OCI-M2 (cell line): ENCODE measurements around the gene MTR.

ENCODE experiments used
- DNase-seq: peaks from one replicate; lab custom pipeline; 2025; ENCODE audit not compliant: unreplicated experiment; lab: John Stamatoyannopoulos, UW

MTR gene

DNA sequence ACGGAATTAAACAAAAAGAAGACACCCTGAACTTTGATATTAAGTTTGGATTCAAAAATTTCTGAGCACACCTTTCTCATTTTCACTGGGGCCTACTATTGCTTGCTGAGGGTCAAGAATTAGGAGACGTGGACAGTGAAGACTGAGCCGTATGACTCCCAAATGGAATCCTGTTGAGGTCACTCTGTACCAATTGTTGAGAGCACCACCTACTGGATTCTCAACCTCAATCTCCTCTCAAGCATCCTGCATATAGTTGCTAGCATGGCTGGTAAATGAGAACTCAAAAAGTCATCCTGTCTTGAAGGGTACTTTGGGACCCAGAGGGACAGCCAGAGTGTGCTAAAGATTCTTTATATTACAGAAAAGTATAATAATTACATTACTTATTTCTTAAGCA is 20.2 kb upstream of the MTR start:
- DNase-seq, result no peak

DNA sequence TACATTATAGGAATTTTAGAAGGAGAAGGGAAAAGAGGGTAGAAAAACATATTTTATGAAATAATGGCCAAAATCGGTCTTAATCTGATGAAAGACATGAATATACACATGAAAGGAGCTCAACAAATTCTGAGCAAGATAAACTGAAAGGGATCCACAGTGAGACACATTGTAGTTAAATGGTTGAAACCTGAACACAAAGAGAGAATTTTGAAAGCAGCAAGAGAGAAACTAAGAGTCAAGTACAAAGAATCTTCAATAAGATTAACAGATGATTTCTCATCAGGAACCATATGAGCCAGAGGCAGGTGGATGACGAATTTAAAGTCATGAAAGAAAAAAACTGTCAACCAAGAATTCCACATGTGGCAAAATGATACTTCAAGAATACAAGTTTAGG is 15.8 kb upstream of the MTR start:
- DNase-seq, result no peak

- no peak for DNase-seq
Observed at GRCh38 chr1:236785477-236785876, 9.6 kb upstream of the MTR start.

DNA sequence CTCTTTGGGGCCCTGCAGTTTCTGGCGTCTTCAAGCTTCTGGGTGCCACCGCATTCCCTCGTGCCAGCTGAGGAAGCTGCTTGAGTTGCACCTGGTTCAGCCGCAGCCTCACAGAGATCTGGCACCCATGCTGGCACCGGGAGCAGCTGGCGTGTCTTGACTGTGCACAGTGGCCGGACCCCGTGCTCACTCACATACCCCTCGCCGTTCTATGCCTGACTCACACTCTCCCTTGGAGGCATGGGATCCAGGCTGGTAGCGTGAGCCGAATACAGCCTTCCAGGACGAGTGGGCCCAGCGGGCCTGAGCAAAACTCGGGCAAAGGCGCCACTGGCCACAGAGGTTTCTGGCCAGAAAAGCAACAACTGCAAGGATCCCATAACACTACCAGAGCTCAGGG is 8.6 kb upstream of the MTR start:
- no peak for DNase-seq

DNA sequence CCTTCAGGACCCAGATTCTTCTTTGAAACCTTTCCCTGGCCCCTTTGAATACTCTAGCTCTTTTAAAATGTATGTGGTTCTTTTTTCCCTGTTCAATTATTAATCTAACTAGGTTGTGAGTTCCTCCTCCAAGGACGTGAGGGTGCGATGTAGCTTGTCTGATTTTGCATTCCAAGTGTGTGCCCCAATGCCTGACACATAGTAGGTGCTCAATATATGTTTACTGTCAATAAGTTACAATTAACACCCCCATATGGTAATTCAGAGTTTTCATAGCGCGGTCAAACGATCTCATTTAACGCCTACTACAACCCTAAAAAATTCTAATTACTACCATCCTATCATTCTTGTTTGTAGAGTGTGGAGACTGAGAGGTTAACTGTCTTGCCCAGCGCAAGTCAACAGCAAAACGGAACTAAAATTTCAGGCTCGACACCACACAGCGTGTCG is 482 bp upstream of the MTR start:
- DNase-seq, result no peak

- no peak for DNase-seq
Observed at GRCh38 chr1:236795757-236796667, 920 bp downstream of the MTR start.

GRCh38 chr1:236799001-236799400 is 3.9 kb downstream of the MTR start:
- DNase-seq, result no peak

DNA sequence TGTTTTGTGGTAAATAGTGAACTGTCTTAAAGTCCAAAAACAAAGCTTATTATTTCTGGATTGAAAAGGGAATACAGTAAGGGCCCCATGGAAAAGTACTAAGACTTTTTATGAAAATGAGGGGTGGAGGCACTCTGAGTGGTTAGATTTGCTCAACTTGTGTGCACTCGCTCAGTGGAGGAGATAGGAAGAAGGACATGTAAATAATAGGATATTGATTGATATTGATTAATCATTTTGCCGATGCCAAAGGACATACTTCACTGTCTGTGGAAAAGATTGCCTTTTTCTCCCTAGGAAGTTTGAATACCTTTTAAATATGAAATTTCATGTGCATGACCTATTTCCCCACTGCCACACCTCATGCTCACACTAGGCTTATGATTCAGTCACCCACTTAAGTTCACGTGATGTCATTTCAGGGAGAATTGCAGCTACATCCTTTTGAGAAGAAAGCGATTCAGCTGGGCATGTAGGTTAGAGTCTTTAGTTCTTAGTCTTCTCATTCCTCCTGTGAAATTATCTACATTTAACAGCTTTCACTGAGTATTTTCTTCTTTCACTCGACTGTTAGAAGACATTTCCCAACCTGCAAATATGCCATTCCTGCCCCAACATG is 5.0 kb downstream of the MTR start:
- no peak for DNase-seq

- no peak for DNase-seq
Observed at GRCh38 chr1:236800623-236801022, 5.5 kb downstream of the MTR start.

GRCh38 chr1:236802264-236802663 is 7.2 kb downstream of the MTR start:
- no peak for DNase-seq

- DNase-seq, result no peak
Observed at GRCh38 chr1:236806634-236807033, 11.5 kb downstream of the MTR start.

DNA sequence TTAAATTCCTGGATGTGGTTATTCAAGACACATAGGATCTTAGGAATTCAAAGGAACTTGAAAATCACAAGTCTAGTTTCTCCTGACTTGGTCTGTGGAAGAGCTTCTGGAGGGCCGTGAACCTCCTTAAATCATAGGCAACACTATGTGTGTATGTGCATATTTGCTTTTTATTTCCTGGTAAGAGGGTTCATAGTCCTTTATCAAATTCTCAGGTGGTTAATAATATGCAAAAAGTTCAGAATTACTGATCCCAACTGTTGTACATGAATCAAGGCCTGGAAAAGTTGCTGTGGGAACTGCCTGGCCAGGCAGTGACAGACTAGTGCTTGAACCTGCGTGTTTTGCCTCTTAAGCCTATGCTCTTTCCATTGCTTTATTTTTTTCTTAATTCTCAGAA is 12.9 kb downstream of the MTR start:
- DNase-seq, result no peak

DNA sequence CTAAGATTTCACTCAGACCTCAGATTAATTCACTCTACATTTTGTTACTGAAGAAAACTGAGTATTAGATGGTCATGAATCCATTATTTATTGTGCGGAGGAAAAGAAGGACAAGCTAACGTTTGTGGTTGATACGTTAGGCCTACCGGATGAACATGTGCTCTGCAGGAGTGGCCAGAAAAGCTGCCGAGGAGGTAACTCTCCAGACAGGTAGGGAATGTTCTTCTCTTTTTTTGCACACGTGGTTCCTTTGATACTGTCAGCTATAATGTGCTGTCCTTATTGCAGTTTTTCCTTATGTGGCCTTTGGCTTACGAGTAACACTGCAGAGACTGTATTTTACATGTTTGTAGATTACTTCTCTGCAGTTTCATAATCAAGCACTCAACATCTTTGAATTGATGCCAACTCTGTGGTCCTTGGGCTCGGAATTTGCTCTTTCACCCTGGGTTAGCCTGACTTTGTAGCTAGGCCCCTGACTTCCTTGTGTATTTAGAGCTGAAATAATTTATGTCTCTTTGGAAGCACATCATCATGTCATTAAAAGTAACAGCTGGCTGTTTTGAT is 13.6 kb downstream of the MTR start:
- DNase-seq, result no peak

DNA sequence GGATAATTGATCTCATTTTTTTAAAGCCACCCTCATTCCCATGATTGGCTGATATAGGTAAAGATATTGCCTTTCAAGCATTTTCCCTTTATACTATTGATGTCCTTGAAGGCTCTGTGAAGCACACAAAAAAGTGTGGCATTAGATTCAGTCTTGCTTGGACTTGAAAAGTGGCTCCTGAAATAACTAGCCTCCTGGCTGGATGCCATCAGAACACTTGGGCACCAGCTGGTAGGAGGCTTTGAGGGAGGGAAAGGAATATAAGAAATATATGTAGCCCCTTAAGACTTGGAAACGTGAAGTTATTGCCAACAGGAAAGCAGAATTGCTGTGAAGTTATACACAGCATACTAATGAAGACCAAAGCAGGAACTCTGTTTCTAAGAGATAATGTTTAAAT is 14.1 kb downstream of the MTR start:
- DNase-seq, result no peak

DNA sequence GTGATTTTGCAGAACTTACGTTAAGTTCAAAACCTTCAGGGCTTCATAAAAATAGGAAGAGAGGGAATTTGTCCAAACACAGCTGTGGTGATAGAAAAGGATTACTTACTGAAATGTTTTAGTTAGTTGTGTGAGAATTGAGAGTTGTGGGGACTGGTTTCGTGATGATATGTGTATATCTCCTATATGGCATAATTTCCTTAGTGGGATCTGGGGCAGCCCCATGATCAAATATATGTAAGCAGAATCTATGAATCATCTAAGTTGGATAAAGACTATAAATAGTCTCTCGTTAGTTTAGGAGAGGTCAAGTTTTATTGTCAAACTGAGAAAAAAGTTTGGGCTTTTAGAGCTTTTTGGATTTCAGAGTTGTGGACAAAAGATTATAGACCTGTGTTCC is 14.9 kb downstream of the MTR start:
- DNase-seq, result no peak

GRCh38 chr1:236812334-236813030 is 17.4 kb downstream of the MTR start:
- DNase-seq, result no peak

- DNase-seq, result no peak
Observed at GRCh38 chr1:236815941-236816340, 20.8 kb downstream of the MTR start.

GRCh38 chr1:236819856-236820255 is 24.8 kb downstream of the MTR start:
- no peak for DNase-seq

DNA sequence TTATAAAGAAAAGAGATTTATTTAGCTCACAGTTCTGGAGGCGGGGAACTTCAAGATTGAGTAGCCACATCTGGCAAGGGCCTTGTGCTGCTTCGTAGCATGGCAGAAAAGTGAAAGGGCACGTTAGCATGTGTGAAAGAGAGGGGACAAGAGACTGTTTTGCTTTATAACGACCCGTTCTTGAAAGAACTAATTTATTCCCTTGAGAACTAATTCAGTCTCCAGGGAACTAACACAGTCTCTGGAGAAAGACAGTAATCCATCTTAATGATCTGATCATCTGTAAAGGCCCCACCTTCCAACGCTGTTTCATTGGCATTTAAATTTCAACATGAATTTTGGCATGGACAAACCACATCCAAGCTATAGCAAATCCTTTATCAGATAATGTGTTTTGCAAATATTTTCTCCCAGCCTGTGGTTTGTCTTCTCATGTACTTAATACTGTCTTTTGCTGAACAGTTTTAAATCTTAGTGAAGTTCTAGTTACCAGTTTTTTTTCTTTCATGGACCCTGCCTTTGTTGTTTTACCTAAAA is 26.1 kb downstream of the MTR start:
- DNase-seq, result no peak

GRCh38 chr1:236823559-236823958 is 28.5 kb downstream of the MTR start:
- DNase-seq, result no peak

DNA sequence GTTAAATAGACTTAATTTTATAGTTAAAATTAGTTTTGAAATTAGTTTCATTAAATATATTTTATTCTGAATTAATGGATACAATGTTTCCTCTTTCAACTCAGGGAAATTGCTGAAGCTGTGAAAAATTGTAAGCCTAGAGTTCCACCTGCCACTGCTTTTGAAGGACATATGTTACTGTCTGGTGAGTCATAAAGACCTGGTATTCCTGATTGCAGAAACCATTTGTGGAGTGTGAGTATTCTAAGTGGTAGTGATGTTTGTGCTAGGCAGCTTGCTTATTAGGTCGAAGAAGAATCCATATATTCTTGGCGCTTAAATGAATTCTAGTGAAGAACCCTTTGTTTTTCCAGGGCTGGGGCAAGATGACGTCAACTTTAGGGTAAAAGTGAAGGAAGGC is 34.0 kb downstream of the MTR start:
- DNase-seq, result no peak
